DOHH2 (cell line): ENCODE results near the gene GALNTL6.

ENCODE experiments used
- EZH2phosphoT487 ChIP-seq: fragments of 200-600 bp; sonication (generic); IDR thresholded peaks from 2 replicates; pipeline ENCODE4 v1.6.1; 2017; ENCODE audit warnings: borderline replicate concordance, mild to moderate bottlenecking, antibody characterized with exemption, low read length, moderate library complexity, mixed read lengths
- TF ChIP-seq, protein P1 (sequence below): fragments of 200-600 bp; sonication (generic); IDR thresholded peaks from one replicate; pipeline ENCODE4 v1.5.1; 2014; ENCODE audit warnings: antibody characterized with exemption, mild to moderate bottlenecking, low read depth, low read length; ENCODE audit not compliant: poor library complexity, severe bottlenecking

DNA sequence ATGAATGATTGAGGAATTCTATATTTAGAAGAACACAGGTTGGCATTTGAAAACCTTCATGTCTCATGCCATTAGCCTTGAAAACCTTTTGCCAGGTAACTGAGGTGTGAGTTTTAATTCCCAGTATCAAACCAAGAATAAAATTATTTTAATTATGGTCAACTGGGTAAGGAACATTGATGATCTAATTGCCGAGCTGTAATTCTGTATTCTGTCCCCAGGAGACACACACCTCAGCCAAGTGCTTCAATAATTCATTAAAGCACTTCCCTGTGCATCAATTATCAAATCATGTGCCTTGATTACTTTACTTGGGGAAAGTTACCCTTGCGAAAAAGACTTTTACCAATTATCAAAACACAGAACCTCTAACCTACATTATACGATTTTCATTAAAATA, 1023.5 kb downstream of the GALNTL6 start:
- TF ChIP-seq, protein P1, sequence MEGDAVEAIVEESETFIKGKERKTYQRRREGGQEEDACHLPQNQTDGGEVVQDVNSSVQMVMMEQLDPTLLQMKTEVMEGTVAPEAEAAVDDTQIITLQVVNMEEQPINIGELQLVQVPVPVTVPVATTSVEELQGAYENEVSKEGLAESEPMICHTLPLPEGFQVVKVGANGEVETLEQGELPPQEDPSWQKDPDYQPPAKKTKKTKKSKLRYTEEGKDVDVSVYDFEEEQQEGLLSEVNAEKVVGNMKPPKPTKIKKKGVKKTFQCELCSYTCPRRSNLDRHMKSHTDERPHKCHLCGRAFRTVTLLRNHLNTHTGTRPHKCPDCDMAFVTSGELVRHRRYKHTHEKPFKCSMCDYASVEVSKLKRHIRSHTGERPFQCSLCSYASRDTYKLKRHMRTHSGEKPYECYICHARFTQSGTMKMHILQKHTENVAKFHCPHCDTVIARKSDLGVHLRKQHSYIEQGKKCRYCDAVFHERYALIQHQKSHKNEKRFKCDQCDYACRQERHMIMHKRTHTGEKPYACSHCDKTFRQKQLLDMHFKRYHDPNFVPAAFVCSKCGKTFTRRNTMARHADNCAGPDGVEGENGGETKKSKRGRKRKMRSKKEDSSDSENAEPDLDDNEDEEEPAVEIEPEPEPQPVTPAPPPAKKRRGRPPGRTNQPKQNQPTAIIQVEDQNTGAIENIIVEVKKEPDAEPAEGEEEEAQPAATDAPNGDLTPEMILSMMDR = no peak
- no peak for TF ChIP-seq EZH2phosphoT487
